Endothelial cell of umbilical vein (primary cell): ENCODE data around the gene DNAJC4. TPM values are rescaled to one million over a fixed set of nuclear protein-coding genes. Genes with fewer than 3 reads are reported as not detected.

Experiments
- BruUV-seq: library from RNA; stranded (reverse); fragments of 400-500 nt; replicated peaks from 2 replicates; lab custom pipeline; 2021; lab: Mats Ljungman, UMichigan
- CTCF ChIA-PET: fragments of 300-600, 350-600 bp; sonication (Branson Sonifier 250); formaldehyde crosslinking; loops from one replicate; lab custom pipeline; 2021; ENCODE audit warnings: antibody characterized with exemption, inconsistent platforms; lab: Charles Lee
- POLR2A ChIA-PET: fragments of 300-600, 350-600 bp; sonication (Branson Sonifier 250); formaldehyde crosslinking; loops from one replicate; lab custom pipeline; 2021; ENCODE audit warnings: antibody characterized with exemption, inconsistent platforms; lab: Charles Lee
- DNase-seq: peaks from one replicate; pipeline ENCODE4 v3.0.0-alpha.2; 2011; ENCODE audit warnings: low read depth, low spot score
- FAIRE-seq: peaks from 2 replicates; lab custom pipeline; 2011; peaks lifted over from hg19 to GRCh38; lab: Jason Lieb, UNC
- H2AFZ ChIP-seq: 2 replicates; pipeline ENCODE4 v1.6.0; 2012; ENCODE audit warnings: low read depth, low read length, control low read depth, inconsistent platforms
- H3K27ac ChIP-seq: 2 replicates; pipeline ENCODE4 v1.5.1; 2011; ENCODE audit warnings: low read depth, mild to moderate bottlenecking, control low read depth, low read length, moderate library complexity; ENCODE audit not compliant: insufficient read depth
- H3K27me3 ChIP-seq, 2 experiments: 2 replicates each; pipeline versions ENCODE4 v1.6.0 to v1.6.1; 2011; ENCODE audit warnings: low read length in 2 of 2, mixed read lengths in 1 of 2; ENCODE audit not compliant: control insufficient read depth in 2 of 2, insufficient read depth in 2 of 2
- H3K36me3 ChIP-seq, 2 experiments: 2 replicates in 1 of 2; 3 replicates in 1 of 2; pipeline ENCODE4 v1.5.1; 2011; ENCODE audit warnings: low read length in 2 of 2, mild to moderate bottlenecking in 1 of 2, moderate library complexity in 1 of 2; ENCODE audit not compliant: control insufficient read depth in 2 of 2, insufficient read depth in 2 of 2; ENCODE audit errors: extremely low read depth in 1 of 2
- H3K4me1 ChIP-seq: 3 replicates; pipeline ENCODE4 v1.5.1; 2011; ENCODE audit warnings: mild to moderate bottlenecking, low read length; ENCODE audit not compliant: control insufficient read depth, insufficient read depth; ENCODE audit errors: extremely low read depth
- H3K4me2 ChIP-seq: 2 replicates; pipeline ENCODE4 v1.6.1; 2011; ENCODE audit warnings: low read length, control low read depth, mixed read lengths; ENCODE audit not compliant: insufficient read depth
- H3K4me3 ChIP-seq, 3 experiments: fragments of 200-600 bp in 1 of 3; sonication (generic), shearing (Covaris generic) in 1 of 3; replicated peaks in 1 of 3; 2 replicates each; pipeline ENCODE4 v1.5.1; 2011 to 2016; ENCODE audit warnings: control low read depth in 3 of 3, low read length in 3 of 3, mild to moderate bottlenecking in 2 of 3, inconsistent platforms in 1 of 3, low read depth in 1 of 3, moderate library complexity in 1 of 3; ENCODE audit not compliant: insufficient read depth in 1 of 3
- H3K79me2 ChIP-seq: 2 replicates; pipeline ENCODE4 v1.6.0; 2012; ENCODE audit warnings: low read length, inconsistent platforms; ENCODE audit not compliant: control insufficient read depth, insufficient read depth
- H3K9ac ChIP-seq: replicated peaks from 2 replicates; pipeline ENCODE3; 2011; ENCODE audit warnings: low read length, control low read depth; ENCODE audit not compliant: insufficient read depth; ENCODE audit errors: extremely low read depth
- H3K9me1 ChIP-seq: replicated peaks from 3 replicates; pipeline ENCODE4 v1.6.0; 2011; ENCODE audit warnings: mild to moderate bottlenecking, low read length; ENCODE audit not compliant: control insufficient read depth, insufficient read depth; ENCODE audit errors: extremely low read depth
- H3K9me3 ChIP-seq: replicated peaks from 2 replicates; pipeline ENCODE4 v1.5.1; 2012; ENCODE audit warnings: low read length, inconsistent platforms; ENCODE audit not compliant: control insufficient read depth, insufficient read depth
- H4K20me1 ChIP-seq: replicated peaks from 2 replicates; pipeline ENCODE3; 2011; ENCODE audit warnings: mild to moderate bottlenecking, low read length; ENCODE audit not compliant: control insufficient read depth, insufficient read depth; ENCODE audit errors: extremely low read depth
- CTCF ChIP-seq, 2 donors: IDR thresholded peaks; 1 replicate in 1 of 2; 2 replicates in 1 of 2; pipeline ENCODE4 v1.5.1; 2011; ENCODE audit warnings: low read length in 2 of 2, mild to moderate bottlenecking in 2 of 2, moderate library complexity in 2 of 2, control low read depth in 1 of 2, inconsistent platforms in 1 of 2, low read depth in 1 of 2; ENCODE audit not compliant: insufficient read depth in 1 of 2; ENCODE audit errors: extremely low read depth in 1 of 2
- EZH2 ChIP-seq: IDR thresholded peaks from 2 replicates; pipeline ENCODE4 v1.6.1; 2012; ENCODE audit warnings: borderline replicate concordance, low read depth, mild to moderate bottlenecking, moderate library complexity, low read length, inconsistent platforms; ENCODE audit not compliant: severe bottlenecking
- dilution Hi-C: fragments of 300-500 bp; cut with MboI; formaldehyde crosslinking; loops from one replicate; pipeline ENCODE4 v1.15.0; 2019; ENCODE audit warnings: low sequenced_read_pairs; ENCODE audit not compliant: extremely low pct_ligation_motif_present
- intact Hi-C: fragments of 100-400 bp; cut with micrococcal nuclease; formaldehyde crosslinking; loops from one replicate; pipeline ENCODE4 v1.10.0; 2022
- polyA plus RNA-seq, 4 experiments: library from polyadenylated mRNA; depleted of rRNA in 3 of 4; stranded (reverse) in 3 of 4; unstranded in 1 of 4; fragments of >200 nt; gene quantifications; 2 replicates each; pipeline versions ENCODE4 v1.2.1 to v1.2.3, GENCODE V29; 2011 to 2012; ENCODE audit warnings: missing spikeins in 1 of 4
- total RNA-seq: library from RNA; stranded (reverse); gene quantifications from 2 replicates; pipeline ENCODE4 v1.2.3, GENCODE V29; 2021

The DNAJC4 gene
- total and polyA plus RNA-seq, 2 donors (not counting 3 experiments of a cell fraction or from before 2014, with no cell fraction given) = 23.5 to 41.2 TPM

- dilution Hi-C loops (no loop called here), intact Hi-C loops (loop anchor here (5.0 kb wide), 1 partner anchor 48 kb away; the partner anchor contains the start of gene STIP1)
- peaks cover 10% of the 10 kb centered on the region for H3K4me1 ChIP-seq
- H3K36me3 ChIP-seq = peaks cover 6 to 8% of the 10 kb centered on the region in 2 experiments
- H3K4me3 ChIP-seq = peak overlapping the region; percentile 48 to 63 (median 51)
- no peak for DNase-seq
- H2AFZ ChIP-seq = no peak overlapping the region
- ChIA-PET POLR2A (no interaction called here), CTCF (interaction anchor here (1.9 to 2.1 kb wide), 3 partner anchors 30 to 66 kb away, joined by 6 to 10 read pairs (median 7); no protein-coding TSS in a partner anchor)
- BruUV-seq = no TSS peak
- no peaks in the 10 kb centered on the region for H3K9me3 ChIP-seq
- H3K27ac ChIP-seq = no peak overlapping the region
- H3K9ac ChIP-seq = peak overlapping the region; percentile 6
- TF ChIP-seq EZH2 = no peak
- no peak for TF ChIP-seq CTCF (IDR thresholded peaks at IDR 0.05; ENCODE audit: extremely low read depth in 1 of 2, insufficient read depth in 1 of 2, low read depth in 1 of 2, low read length in 2 of 2)
- H3K27me3 ChIP-seq = no peaks in the 10 kb centered on the region
- peak overlapping the region; percentile 71 for H3K4me2 ChIP-seq
- no peak for FAIRE-seq
- H3K9me1 ChIP-seq = no peaks in the 10 kb centered on the region
- H4K20me1 ChIP-seq = no peaks in the 10 kb centered on the region
- no peaks in the 10 kb centered on the region for H3K79me2 ChIP-seq
These were observed 4.5 kb downstream of the DNAJC4 start for GRCh38 chr11:64234647-64235379.
